ENCODE results near the gene LETM1. TPM values are rescaled to one million over a fixed set of nuclear protein-coding genes. Genes with fewer than 3 reads are reported as not detected.

Gene LETM1
- total RNA-seq, 3 donors from 2014 or later = 31.0 to 42.9 (median 32.5) TPM

GRCh38 chr4:1809754-1810502 lies 46.0 kb downstream of the LETM1 start:
- Histone ChIP-seq H3K4me1 (no peaks in the 10 kb centered on the region), H3K9me3 (no peaks in the 10 kb centered on the region), H3K27ac (no peak overlapping the region), H3K27me3 (no peaks in the 10 kb centered on the region), H3K36me3 (peaks cover 5% of the 10 kb centered on the region), H3K4me3 (no peak overlapping the region)
- intact Hi-C loops (cut with DNase I; ENCODE audit: low total_unique reads) = loop anchor here (5.0 kb wide), 1 partner anchor 63 kb away; no protein-coding TSS in a partner anchor
- DNase-seq (ENCODE audit: low spot score in 2 of 2) = no peak
- no peak for TF ChIP-seq POLR2AphosphoS5 (IDR thresholded peaks at IDR 0.05)
- TF ChIP-seq CTCF (IDR thresholded peaks at IDR 0.05) = peak in 2 of 3 donors; percentile 47

GRCh38 chr4:1808851-1809753 lies 46.9 kb downstream of the LETM1 start:
- intact Hi-C loops (cut with DNase I; ENCODE audit: low total_unique reads) = no loop called here
- H3K27ac ChIP-seq = no peak overlapping the region
- no peak for DNase-seq (ENCODE audit: low spot score in 2 of 2)
- no peaks in the 10 kb centered on the region for H3K27me3 ChIP-seq
- H3K9me3 ChIP-seq = no peaks in the 10 kb centered on the region
- H3K4me3 ChIP-seq = no peak overlapping the region
- TF ChIP-seq CTCF (IDR thresholded peaks at IDR 0.05) (no peak), POLR2AphosphoS5 (IDR thresholded peaks at IDR 0.05) (no peak), POLR2A (IDR thresholded peaks at IDR 0.05) (no peak)
- no peaks in the 10 kb centered on the region for H3K4me1 ChIP-seq
- H3K36me3 ChIP-seq = no peaks in the 10 kb centered on the region

- Histone ChIP-seq H3K4me3 (no peak overlapping the region), H3K36me3 (no peaks in the 10 kb centered on the region), H3K4me1 (no peaks in the 10 kb centered on the region), H3K9me3 (no peaks in the 10 kb centered on the region), H3K27ac (no peak overlapping the region), H3K27me3 (no peaks in the 10 kb centered on the region)
- no peak for TF ChIP-seq POLR2A (IDR thresholded peaks at IDR 0.05)
- TF ChIP-seq POLR2AphosphoS5 (IDR thresholded peaks at IDR 0.05) = no peak
- TF ChIP-seq CTCF (IDR thresholded peaks at IDR 0.05) = no peak
- no peak for DNase-seq (ENCODE audit: low spot score in 2 of 2)
- intact Hi-C loops (cut with DNase I; ENCODE audit: low total_unique reads) = no loop called here
Measured at GRCh38 chr4:1808396-1808795, 47.6 kb downstream of the LETM1 start.

GRCh38 chr4:1807332-1807777 lies 48.6 kb downstream of the LETM1 start:
- H3K9me3 ChIP-seq = no peaks in the 10 kb centered on the region
- intact Hi-C loops (cut with DNase I; ENCODE audit: low total_unique reads) = no loop called here
- H3K27me3 ChIP-seq = no peaks in the 10 kb centered on the region
- no peaks in the 10 kb centered on the region for H3K4me1 ChIP-seq
- TF ChIP-seq CTCF (IDR thresholded peaks at IDR 0.05) (no peak), POLR2A (IDR thresholded peaks at IDR 0.05) (no peak), POLR2AphosphoS5 (IDR thresholded peaks at IDR 0.05) (no peak)
- no peak overlapping the region for H3K27ac ChIP-seq
- DNase-seq (ENCODE audit: low spot score in 2 of 2) = no peak
- no peak overlapping the region for H3K4me3 ChIP-seq
- H3K36me3 ChIP-seq = no peaks in the 10 kb centered on the region
